ENCODE data around the gene KIF20B. TPM values are rescaled to one million over a fixed set of nuclear protein-coding genes. Genes with fewer than 3 reads are reported as not detected.

Gene KIF20B
- total RNA-seq, 1 experiment from 2014 or later, result 50.2 TPM

GRCh38 chr10:89783406-89783805 is 82.0 kb downstream of the KIF20B start:
- no peak for ATAC-seq

DNA sequence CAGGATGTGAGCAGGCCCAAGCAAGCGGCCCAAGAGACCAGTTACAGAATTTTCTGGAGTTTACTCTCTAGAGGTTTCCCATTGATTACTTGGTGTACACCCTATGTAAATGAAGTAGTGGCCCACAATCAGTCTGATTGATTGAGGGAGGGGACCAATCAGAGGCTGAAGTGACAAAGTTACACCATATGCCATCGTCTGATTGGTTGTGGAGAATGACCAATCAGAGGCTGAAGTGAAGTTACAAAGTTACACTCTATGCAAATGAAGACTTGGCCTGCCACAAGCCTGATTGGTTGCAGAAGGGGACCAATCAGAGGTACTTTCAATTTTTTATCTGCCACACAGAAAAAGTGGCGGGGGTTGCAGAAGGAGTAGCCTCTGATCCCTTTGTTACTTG is 83.7 kb downstream of the KIF20B start:
- DNase-seq (ENCODE audit: low read depth, low spot score) (no peak), ATAC-seq (peak; percentile 52)
- Histone ChIP-seq H3K9me3 (ENCODE audit: control insufficient read depth in 1 of 2, insufficient read depth in 1 of 2, low read depth in 1 of 2, low read length in 2 of 2) (no peaks in the 10 kb centered on the region), H3K36me3 (ENCODE audit: control insufficient read depth in 1 of 2, insufficient read depth in 2 of 2, low read length in 2 of 2) (peaks cover 0 to 10% of the 10 kb centered on the region in 2 experiments; a peak in 2 of 4 replicates), H4K20me1 (ENCODE audit: insufficient read depth) (no peaks in the 10 kb centered on the region), H3K9ac (ENCODE audit: low read length) (no peak overlapping the region), H3K27ac (ENCODE audit: low read depth, low read length) (no peak overlapping the region), H3K79me2 (ENCODE audit: insufficient read depth, low read length) (no peaks in the 10 kb centered on the region), H3K9me2 (ENCODE audit: insufficient read depth) (no peaks in the 10 kb centered on the region), H2AFZ (ENCODE audit: low read depth, low read length, poor library complexity, severe bottlenecking) (no peak overlapping the region), H3K27me3 (ENCODE audit: insufficient read depth, low read length) (no peaks in the 10 kb centered on the region), H3K4me3 (replicated peaks in 1 of 2; ENCODE audit: low read depth in 1 of 2, low read length in 2 of 2) (no peak overlapping the region), H3K4me2 (ENCODE audit: low read length) (no peak overlapping the region), H3K4me1 (ENCODE audit: control insufficient read depth in 1 of 2, insufficient read depth in 2 of 2, low read length in 2 of 2) (peaks cover 2 to 9% of the 10 kb centered on the region in 2 experiments; a peak in 2 of 4 replicates)
- ChIA-PET CTCF (no interaction called here), POLR2A (no interaction called here), RAD21 (ENCODE audit: low non-redundant PET in 1 of 2, low total read pairs in 2 of 2, uncharacterized antibody in 2 of 2, unreplicated experiment in 2 of 2) (no interaction called here)
- BruUV-seq (replicated peaks), result no TSS peak
- intact Hi-C loops (cut with micrococcal nuclease), result no loop called here
- TF ChIP-seq JUND (IDR thresholded peaks at IDR 0.05), result no peak
- no peak for TF ChIP-seq ZFX (IDR thresholded peaks at IDR 0.05)
- no peak for TF ChIP-seq SRF (IDR thresholded peaks at IDR 0.05; ENCODE audit: low read depth)
- no peak for TF ChIP-seq SP1 (IDR thresholded peaks at IDR 0.05; ENCODE audit: low read depth)
- TF ChIP-seq, protein P1, sequence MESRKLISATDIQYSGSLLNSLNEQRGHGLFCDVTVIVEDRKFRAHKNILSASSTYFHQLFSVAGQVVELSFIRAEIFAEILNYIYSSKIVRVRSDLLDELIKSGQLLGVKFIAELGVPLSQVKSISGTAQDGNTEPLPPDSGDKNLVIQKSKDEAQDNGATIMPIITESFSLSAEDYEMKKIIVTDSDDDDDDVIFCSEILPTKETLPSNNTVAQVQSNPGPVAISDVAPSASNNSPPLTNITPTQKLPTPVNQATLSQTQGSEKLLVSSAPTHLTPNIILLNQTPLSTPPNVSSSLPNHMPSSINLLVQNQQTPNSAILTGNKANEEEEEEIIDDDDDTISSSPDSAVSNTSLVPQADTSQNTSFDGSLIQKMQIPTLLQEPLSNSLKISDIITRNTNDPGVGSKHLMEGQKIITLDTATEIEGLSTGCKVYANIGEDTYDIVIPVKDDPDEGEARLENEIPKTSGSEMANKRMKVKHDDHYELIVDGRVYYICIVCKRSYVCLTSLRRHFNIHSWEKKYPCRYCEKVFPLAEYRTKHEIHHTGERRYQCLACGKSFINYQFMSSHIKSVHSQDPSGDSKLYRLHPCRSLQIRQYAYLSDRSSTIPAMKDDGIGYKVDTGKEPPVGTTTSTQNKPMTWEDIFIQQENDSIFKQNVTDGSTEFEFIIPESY (IDR thresholded peaks at IDR 0.05; ENCODE audit: extremely low read depth, insufficient replicate concordance, low read length), result no peak
- TF ChIP-seq, protein P2, sequence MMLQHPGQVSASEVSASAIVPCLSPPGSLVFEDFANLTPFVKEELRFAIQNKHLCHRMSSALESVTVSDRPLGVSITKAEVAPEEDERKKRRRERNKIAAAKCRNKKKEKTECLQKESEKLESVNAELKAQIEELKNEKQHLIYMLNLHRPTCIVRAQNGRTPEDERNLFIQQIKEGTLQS (IDR thresholded peaks at IDR 0.05), result no peak
- TF ChIP-seq TCF7L2 (IDR thresholded peaks at IDR 0.05; ENCODE audit: borderline replicate concordance, extremely low read depth, insufficient read depth, insufficient read length), result no peak
- TF ChIP-seq ZNF274 (IDR thresholded peaks at IDR 0.05; ENCODE audit: low read depth, low read length), result no peak
- TF ChIP-seq SIN3A (IDR thresholded peaks at IDR 0.05; ENCODE audit: low read depth), result no peak
- no peak for TF ChIP-seq POLR2AphosphoS5 (IDR thresholded peaks at IDR 0.05; ENCODE audit: low read depth, low read length)
- no peak for TF ChIP-seq CEBPB (IDR thresholded peaks at IDR 0.05; ENCODE audit: low read depth)

More at GRCh38 chr10:89783406-89783805, 82.0 kb downstream of the KIF20B start:
- intact Hi-C loops (cut with micrococcal nuclease), result no loop called here
- ChIA-PET POLR2A (no interaction called here), RAD21 (ENCODE audit: low non-redundant PET in 1 of 2, low total read pairs in 2 of 2, uncharacterized antibody in 2 of 2, unreplicated experiment in 2 of 2) (no interaction called here), CTCF (no interaction called here)
- Histone ChIP-seq H3K4me3 (replicated peaks in 1 of 2; ENCODE audit: low read depth in 1 of 2, low read length in 2 of 2) (no peak overlapping the region), H3K27me3 (ENCODE audit: insufficient read depth, low read length) (no peaks in the 10 kb centered on the region), H3K9ac (ENCODE audit: low read length) (no peak overlapping the region), H3K4me1 (ENCODE audit: control insufficient read depth in 1 of 2, insufficient read depth in 2 of 2, low read length in 2 of 2) (no peaks in the 10 kb centered on the region), H3K36me3 (ENCODE audit: control insufficient read depth in 1 of 2, insufficient read depth in 2 of 2, low read length in 2 of 2) (peaks cover 0 to 10% of the 10 kb centered on the region in 2 experiments; a peak in 2 of 4 replicates), H3K27ac (ENCODE audit: low read depth, low read length) (no peak overlapping the region), H3K9me2 (ENCODE audit: insufficient read depth) (no peaks in the 10 kb centered on the region), H3K79me2 (ENCODE audit: insufficient read depth, low read length) (no peaks in the 10 kb centered on the region), H3K9me3 (ENCODE audit: control insufficient read depth in 1 of 2, insufficient read depth in 1 of 2, low read depth in 1 of 2, low read length in 2 of 2) (no peaks in the 10 kb centered on the region), H4K20me1 (ENCODE audit: insufficient read depth) (no peaks in the 10 kb centered on the region), H3K4me2 (ENCODE audit: low read length) (no peak overlapping the region), H2AFZ (ENCODE audit: low read depth, low read length, poor library complexity, severe bottlenecking) (no peak overlapping the region)
- DNase-seq (ENCODE audit: low read depth, low spot score), result no peak
- TF ChIP-seq ZNF274 (IDR thresholded peaks at IDR 0.05; ENCODE audit: low read depth, low read length), result no peak
- no peak for TF ChIP-seq EZH2 (IDR thresholded peaks at IDR 0.05)
- TF ChIP-seq, protein P1 (IDR thresholded peaks at IDR 0.05; ENCODE audit: extremely low read depth, insufficient replicate concordance, low read length), result no peak
- TF ChIP-seq SIN3A (IDR thresholded peaks at IDR 0.05; ENCODE audit: low read depth), result no peak
- no peak for TF ChIP-seq RAD21 (IDR thresholded peaks at IDR 0.05; ENCODE audit: low read depth)
- no peak for TF ChIP-seq POLR2A (IDR thresholded peaks at IDR 0.05; ENCODE audit: borderline replicate concordance, extremely low read depth, insufficient read depth, insufficient read length)
- no peak for TF ChIP-seq JUND (IDR thresholded peaks at IDR 0.05)
- TF ChIP-seq, protein P3, sequence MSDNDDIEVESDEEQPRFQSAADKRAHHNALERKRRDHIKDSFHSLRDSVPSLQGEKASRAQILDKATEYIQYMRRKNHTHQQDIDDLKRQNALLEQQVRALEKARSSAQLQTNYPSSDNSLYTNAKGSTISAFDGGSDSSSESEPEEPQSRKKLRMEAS (IDR thresholded peaks at IDR 0.05), result no peak
- BruUV-seq (replicated peaks), result no TSS peak
